Esophagus muscularis mucosa (tissue), 4 donors: ENCODE results near the gene QKI. TPM values are rescaled to one million over a fixed set of nuclear protein-coding genes. Genes with fewer than 3 reads are reported as not detected.

Experiments used
- DNase-seq: peaks from one replicate; pipeline ENCODE4 v3.0.0-alpha.2; 2017; ENCODE audit errors: extremely low spot score
- H3K27ac ChIP-seq, 4 donors: fragments of 200-600 bp; sonication (generic); replicated peaks in 1 of 4; 1 replicate in 3 of 4; 2 replicates in 1 of 4; pipeline ENCODE4 v1.5.1; 2016 to 2019; ENCODE audit warnings: mild to moderate bottlenecking in 1 of 4
- H3K27me3 ChIP-seq, 4 donors: fragments of 200-600 bp; sonication (generic); one replicate each; pipeline versions ENCODE4 v1.5.1 to v1.6.0; 2016 to 2019
- H3K36me3 ChIP-seq, 4 donors: fragments of 200-600 bp; sonication (generic); one replicate each; pipeline ENCODE4 v1.5.1; 2016 to 2019
- H3K4me1 ChIP-seq, 4 donors: fragments of 200-600 bp; sonication (generic); one replicate each; pipeline ENCODE4 v1.5.1; 2016 to 2019
- H3K4me3 ChIP-seq, 4 donors: fragments of 200-600 bp; sonication (generic); 1 replicate in 2 of 4; 2 replicates in 2 of 4; pipeline ENCODE4 v1.5.1; 2016 to 2019; ENCODE audit warnings: mild to moderate bottlenecking in 4 of 4, moderate library complexity in 1 of 4
- H3K9me3 ChIP-seq, 4 donors: fragments of 200-600 bp; sonication (generic); 1 replicate in 3 of 4; 2 replicates in 1 of 4; pipeline ENCODE4 v1.5.1; 2016 to 2019
- CTCF ChIP-seq, 3 experiments: fragments of 200-600 bp in 2 of 3; fragments of 450-650 bp in 1 of 3; sonication (generic) in 2 of 3; IDR thresholded peaks; one replicate each; pipeline ENCODE4 v1.5.1; 2017 to 2019; ENCODE audit warnings: antibody characterized with exemption in 3 of 3, mild to moderate bottlenecking in 2 of 3, moderate library complexity in 1 of 3
- EP300 ChIP-seq: sonication (generic); formaldehyde crosslinking; IDR thresholded peaks from one replicate; pipeline ENCODE4 v1.6.1; 2017; ENCODE audit warnings: antibody characterized with exemption
- POLR2A ChIP-seq: fragments of 450-650 bp; IDR thresholded peaks from one replicate; pipeline ENCODE4 v1.6.1; 2017; ENCODE audit warnings: antibody characterized with exemption, moderate library complexity, mild to moderate bottlenecking, low read depth
- POLR2AphosphoS5 ChIP-seq, 2 donors: sonication (generic); formaldehyde crosslinking; IDR thresholded peaks; one replicate each; pipeline ENCODE4 v1.6.1; 2017; ENCODE audit warnings: antibody characterized with exemption in 2 of 2
- WGBS: methylation state at CpG from one replicate; pipeline ENCODE4 v1.1.5; 2018; 5-methylcytosine and 5-hydroxymethylcytosine counted together
- intact Hi-C: fragments of 100-400 bp; cut with DNase I; formaldehyde crosslinking; loops from one replicate; pipeline ENCODE4 v1.15.1; 2023
- total RNA-seq, 4 donors: library from RNA; depleted of rRNA; stranded (reverse); fragments of >200 nt; gene quantifications; one replicate each; pipeline versions ENCODE4 v1.1.0 to v1.2.1, GENCODE V29; 2016

Gene QKI
- total RNA-seq, 4 donors from 2014 or later, result 176 to 290 (median 237) TPM

- 84% methylated on average over 1 of the region's 1 CpG for WGBS
- no peaks in the 10 kb centered on the region for H3K9me3 ChIP-seq
- H3K4me3 ChIP-seq, result no peak overlapping the region
- intact Hi-C loops, result no loop called here
- H3K27ac ChIP-seq, result no peak overlapping the region
- TF ChIP-seq POLR2AphosphoS5 (IDR thresholded peaks at IDR 0.05) (no peak), CTCF (IDR thresholded peaks at IDR 0.05) (no peak), EP300 (no peak), POLR2A (no peak)
- no peaks in the 10 kb centered on the region for H3K27me3 ChIP-seq
- DNase-seq, result no peak
- H3K36me3 ChIP-seq, result no peaks in the 10 kb centered on the region
- peaks cover 3 to 19% (median 6%) of the 10 kb centered on the region in 4 donors for H3K4me1 ChIP-seq
Measured at GRCh38 chr6:163390770-163391169, 23.7 kb upstream of the QKI start.

- no peaks in the 10 kb centered on the region for H3K9me3 ChIP-seq
- H3K27ac ChIP-seq, result no peak overlapping the region
- peaks cover 12 to 19% (median 14%) of the 10 kb centered on the region in 4 donors for H3K4me1 ChIP-seq
- 89% methylated on average over 2 of the region's 2 CpGs for WGBS
- H3K4me3 ChIP-seq, result no peak overlapping the region
- intact Hi-C loops, result no loop called here
- no peak for TF ChIP-seq POLR2A
- TF ChIP-seq EP300, result no peak
- no peak for TF ChIP-seq CTCF (IDR thresholded peaks at IDR 0.05)
- no peak for TF ChIP-seq POLR2AphosphoS5 (IDR thresholded peaks at IDR 0.05)
- no peak for DNase-seq
- H3K36me3 ChIP-seq, result no peaks in the 10 kb centered on the region
- no peaks in the 10 kb centered on the region for H3K27me3 ChIP-seq
Measured at GRCh38 chr6:163391985-163392384, 22.5 kb upstream of the QKI start.

GRCh38 chr6:163392533-163392932, 22.0 kb upstream of the QKI start:
- intact Hi-C loops, result no loop called here
- Histone ChIP-seq H3K4me3 (no peak overlapping the region), H3K27ac (no peak overlapping the region), H3K36me3 (no peaks in the 10 kb centered on the region), H3K9me3 (no peaks in the 10 kb centered on the region), H3K4me1 (peaks cover 17 to 21% (median 19%) of the 10 kb centered on the region in 4 donors), H3K27me3 (no peaks in the 10 kb centered on the region)
- no peak for TF ChIP-seq EP300
- no peak for TF ChIP-seq POLR2A
- TF ChIP-seq POLR2AphosphoS5 (IDR thresholded peaks at IDR 0.05), result no peak
- TF ChIP-seq CTCF (IDR thresholded peaks at IDR 0.05), result no peak
- WGBS, result 15% methylated on average over 2 of the region's 2 CpGs
- DNase-seq, result no peak

GRCh38 chr6:163393923-163394322, 20.6 kb upstream of the QKI start:
- intact Hi-C loops, result no loop called here
- 90% methylated on average over 5 of the region's 5 CpGs for WGBS
- Histone ChIP-seq H3K4me3 (no peak overlapping the region), H3K27me3 (no peaks in the 10 kb centered on the region), H3K36me3 (no peaks in the 10 kb centered on the region), H3K27ac (no peak overlapping the region), H3K4me1 (peaks cover 17 to 22% (median 19%) of the 10 kb centered on the region in 4 donors), H3K9me3 (no peaks in the 10 kb centered on the region)
- no peak for DNase-seq
- TF ChIP-seq CTCF (IDR thresholded peaks at IDR 0.05) (no peak), POLR2AphosphoS5 (IDR thresholded peaks at IDR 0.05) (peak in 1 of 2 donors; percentile 37), EP300 (no peak), POLR2A (no peak)

- no peak overlapping the region for H3K4me3 ChIP-seq
- intact Hi-C loops, result no loop called here
- H3K4me1 ChIP-seq, result peaks cover 17 to 22% (median 19%) of the 10 kb centered on the region in 4 donors
- 75% methylated on average over 4 of the region's 4 CpGs for WGBS
- H3K27ac ChIP-seq, result no peak overlapping the region
- no peaks in the 10 kb centered on the region for H3K36me3 ChIP-seq
- DNase-seq, result peak; percentile 77
- no peaks in the 10 kb centered on the region for H3K9me3 ChIP-seq
- H3K27me3 ChIP-seq, result no peaks in the 10 kb centered on the region
- TF ChIP-seq CTCF (IDR thresholded peaks at IDR 0.05) (no peak), EP300 (no peak), POLR2AphosphoS5 (IDR thresholded peaks at IDR 0.05) (no peak), POLR2A (no peak)
Measured at GRCh38 chr6:163394659-163395058, 19.9 kb upstream of the QKI start.
